Tongue (tissue), 2 donors: ENCODE data around the gene BASP1. TPM values are rescaled to one million over a fixed set of nuclear protein-coding genes. Genes with fewer than 3 reads are reported as not detected.
"Not testable (repeated sequence)": the region's sequence is repeated elsewhere in the genome, so short reads cannot be mapped to it uniquely, and the experiment has no call there.

Experiments
- DNase-seq: peaks from one replicate; pipeline ENCODE4 v3.0.0-alpha.2; 2015
- total RNA-seq: library from RNA; depleted of rRNA; stranded (reverse); fragments of >200 nt; gene quantifications from one replicate; pipeline ENCODE4 v1.2.3, GENCODE V29; 2014

The BASP1 gene
- total RNA-seq, 1 donor from 2014 or later, result 36.0 TPM

- DNase-seq, result not testable (repeated sequence)
Measured at GRCh38 chr5:17191574-17191973, 25.9 kb upstream of the BASP1 start.

GRCh38 chr5:17192191-17192590 is 25.2 kb upstream of the BASP1 start:
- peak; percentile 43 for DNase-seq

- no peak for DNase-seq
Measured at GRCh38 chr5:17196024-17196423, 21.4 kb upstream of the BASP1 start.

- no peak for DNase-seq
Measured at GRCh38 chr5:17196697-17197096, 20.7 kb upstream of the BASP1 start.

GRCh38 chr5:17203329-17204132 is 13.9 kb upstream of the BASP1 start:
- DNase-seq, result peak; percentile 89

GRCh38 chr5:17204133-17204489 is 13.3 kb upstream of the BASP1 start:
- no peak for DNase-seq

- DNase-seq, result no peak
Measured at GRCh38 chr5:17206021-17206420, 11.4 kb upstream of the BASP1 start.

- no peak for DNase-seq
Measured at GRCh38 chr5:17212191-17212590, 5.2 kb upstream of the BASP1 start.

- DNase-seq, result no peak
Measured at GRCh38 chr5:17212996-17213395, 4.4 kb upstream of the BASP1 start.

- no peak for DNase-seq
Measured at GRCh38 chr5:17213938-17214337, 3.5 kb upstream of the BASP1 start.

GRCh38 chr5:17214893-17215292 is 2.5 kb upstream of the BASP1 start:
- no peak for DNase-seq

- no peak for DNase-seq
Measured at GRCh38 chr5:17215361-17215760, 2.1 kb upstream of the BASP1 start.

GRCh38 chr5:17216176-17216973 is 1.1 kb upstream of the BASP1 start:
- peak; percentile 95 for DNase-seq

GRCh38 chr5:17216974-17217492 is 398 bp upstream of the BASP1 start:
- DNase-seq, result peak; percentile 85

GRCh38 chr5:17218353-17219005 is 1.0 kb downstream of the BASP1 start:
- peak; percentile 50 for DNase-seq

GRCh38 chr5:17219006-17219422 is 1.6 kb downstream of the BASP1 start:
- peak; percentile 85 for DNase-seq

- DNase-seq, result no peak
Measured at GRCh38 chr5:17219469-17219868, 2.0 kb downstream of the BASP1 start.

GRCh38 chr5:17219992-17220391 is 2.6 kb downstream of the BASP1 start:
- no peak for DNase-seq

- DNase-seq, result no peak
Measured at GRCh38 chr5:17220469-17220868, 3.0 kb downstream of the BASP1 start.

GRCh38 chr5:17221843-17222636 is 4.6 kb downstream of the BASP1 start:
- DNase-seq, result peak; percentile 25

GRCh38 chr5:17222664-17223063 is 5.2 kb downstream of the BASP1 start:
- peak; percentile 45 for DNase-seq
